HG03045 (cell line): ENCODE data around the gene CBFA2T2.
"Not testable (repeated sequence)": the region's sequence is repeated elsewhere in the genome, so short reads cannot be mapped to it uniquely, and the experiment has no call there.

Experiments
- ATAC-seq: cut with Tn5 transposase; IDR thresholded peaks from one replicate; pipeline ENCODE4 v1.9.1; 2021; ENCODE audit warnings: mild to moderate bottlenecking, moderate library complexity; ENCODE audit not compliant: unreplicated experiment

Gene CBFA2T2

DNA sequence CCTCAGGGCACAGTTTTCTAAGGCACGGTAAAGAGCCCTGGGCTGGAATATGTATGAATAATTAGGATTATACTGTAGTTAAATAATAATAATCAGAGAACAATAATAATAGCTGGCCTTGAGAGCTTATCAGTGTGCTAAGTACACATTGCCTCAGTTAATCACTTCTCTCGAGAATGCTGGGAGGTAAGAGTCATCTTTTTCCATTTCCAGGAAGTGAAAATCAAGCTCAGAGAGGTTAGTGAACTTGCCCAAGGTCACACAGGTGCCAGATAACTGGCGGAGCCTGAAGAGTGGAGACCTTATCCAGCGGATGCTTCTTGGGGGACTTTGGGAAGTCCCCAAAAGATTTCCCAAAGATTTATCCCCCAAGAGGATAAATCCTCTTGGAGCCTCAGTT lies 19.4 kb upstream of the CBFA2T2 start:
- no peak for ATAC-seq

DNA sequence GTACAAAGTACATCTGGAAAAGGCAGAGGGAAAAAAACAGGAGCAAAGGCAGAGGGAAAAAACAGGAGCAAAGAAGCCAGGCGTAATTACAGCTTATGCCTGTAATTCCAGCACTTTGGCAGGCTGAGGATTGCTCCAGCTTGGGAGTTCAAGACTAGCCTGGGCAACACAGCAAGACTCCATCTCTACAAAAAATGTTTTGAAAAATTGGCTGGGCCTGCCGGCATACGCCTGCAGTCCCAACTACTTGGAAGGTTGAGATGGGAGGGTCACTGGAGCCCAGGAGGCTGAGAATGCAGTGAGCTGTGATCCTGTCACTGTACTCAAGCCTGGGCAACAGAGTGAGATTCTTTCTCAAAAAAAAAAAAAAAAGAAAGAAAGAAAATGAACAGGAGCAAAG lies 19.0 kb upstream of the CBFA2T2 start:
- ATAC-seq: no peak

DNA sequence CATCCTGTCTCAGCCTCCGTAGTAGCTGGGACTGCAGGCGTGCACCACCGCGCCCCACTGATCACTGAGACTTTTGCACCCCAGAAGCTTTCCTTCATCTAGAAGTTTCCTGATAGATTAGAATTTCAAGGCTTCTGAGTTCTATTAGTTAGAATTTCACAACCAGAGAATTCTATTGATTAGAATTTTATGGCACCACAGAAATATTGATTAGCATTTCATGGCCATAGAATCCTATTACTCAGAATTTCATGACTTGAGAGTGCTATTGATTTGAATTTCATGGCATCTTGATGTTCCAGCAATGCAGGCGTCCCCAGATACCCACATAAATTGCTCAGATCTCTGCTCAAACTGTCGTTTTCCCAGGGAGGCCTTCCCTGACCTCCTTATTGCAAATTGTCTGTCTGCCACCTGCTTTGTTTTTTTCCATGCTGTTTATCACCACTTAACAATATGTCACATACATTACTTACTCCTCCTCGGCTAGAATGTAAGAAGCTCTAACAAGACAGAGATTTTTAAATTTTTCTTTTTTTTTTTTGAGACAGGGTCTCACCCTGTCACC lies 16.9 kb upstream of the CBFA2T2 start:
- ATAC-seq: no peak

DNA sequence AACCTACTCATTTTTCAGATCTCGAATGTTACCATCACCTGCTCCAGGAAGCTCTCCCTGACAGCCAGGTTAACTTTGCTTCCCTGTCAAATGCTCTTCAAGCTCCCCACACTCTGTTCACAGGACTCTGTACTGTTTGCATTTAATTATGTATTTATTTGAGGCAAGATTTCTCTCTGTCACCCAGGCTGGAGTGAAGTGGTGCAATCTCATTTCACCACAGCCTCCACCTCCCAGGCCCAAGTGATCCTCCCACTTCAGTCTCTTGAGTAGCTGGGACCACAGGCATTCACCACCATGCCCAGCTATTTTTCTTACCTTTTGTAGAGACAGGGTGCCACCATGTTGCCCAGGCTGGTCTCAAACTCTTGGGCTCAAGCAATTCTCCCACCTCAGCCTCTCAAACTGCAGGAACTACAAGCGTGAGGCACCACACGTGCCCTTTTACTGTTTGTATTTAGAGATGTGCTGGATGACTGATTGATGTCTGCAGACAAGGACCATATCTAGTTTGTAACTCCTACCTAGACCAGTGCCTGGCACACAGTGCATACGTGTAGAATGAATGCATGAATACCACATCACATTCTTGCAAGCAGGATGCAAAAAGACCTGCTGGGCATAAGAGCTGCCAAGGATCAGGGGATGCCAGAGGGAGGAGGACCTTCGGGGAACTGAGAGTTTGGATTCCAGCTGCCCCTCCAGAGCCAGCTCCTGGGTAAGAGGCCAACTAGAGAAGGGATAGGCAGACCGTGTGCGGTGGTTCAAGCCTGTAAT lies 15.6 kb upstream of the CBFA2T2 start:
- ATAC-seq: no peak

DNA sequence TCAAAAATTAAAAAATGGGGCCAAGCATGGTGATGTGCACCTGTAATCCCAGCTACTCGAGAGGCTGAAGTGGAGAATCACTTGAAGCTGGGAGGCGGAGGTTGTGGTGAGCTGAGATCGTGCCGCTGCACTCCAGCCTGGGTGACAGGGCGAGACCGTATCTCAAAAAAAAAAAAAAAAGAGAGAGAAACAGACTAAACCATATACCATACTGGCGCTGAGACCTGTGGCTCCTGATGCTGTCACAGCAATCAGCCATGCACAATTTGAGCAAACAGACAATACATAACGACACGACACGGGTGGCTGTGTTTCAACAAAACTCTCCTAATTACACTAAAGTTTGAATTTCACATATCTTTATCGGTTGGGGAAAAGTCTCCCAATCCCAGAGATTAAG lies 14.9 kb upstream of the CBFA2T2 start:
- ATAC-seq: no peak

DNA sequence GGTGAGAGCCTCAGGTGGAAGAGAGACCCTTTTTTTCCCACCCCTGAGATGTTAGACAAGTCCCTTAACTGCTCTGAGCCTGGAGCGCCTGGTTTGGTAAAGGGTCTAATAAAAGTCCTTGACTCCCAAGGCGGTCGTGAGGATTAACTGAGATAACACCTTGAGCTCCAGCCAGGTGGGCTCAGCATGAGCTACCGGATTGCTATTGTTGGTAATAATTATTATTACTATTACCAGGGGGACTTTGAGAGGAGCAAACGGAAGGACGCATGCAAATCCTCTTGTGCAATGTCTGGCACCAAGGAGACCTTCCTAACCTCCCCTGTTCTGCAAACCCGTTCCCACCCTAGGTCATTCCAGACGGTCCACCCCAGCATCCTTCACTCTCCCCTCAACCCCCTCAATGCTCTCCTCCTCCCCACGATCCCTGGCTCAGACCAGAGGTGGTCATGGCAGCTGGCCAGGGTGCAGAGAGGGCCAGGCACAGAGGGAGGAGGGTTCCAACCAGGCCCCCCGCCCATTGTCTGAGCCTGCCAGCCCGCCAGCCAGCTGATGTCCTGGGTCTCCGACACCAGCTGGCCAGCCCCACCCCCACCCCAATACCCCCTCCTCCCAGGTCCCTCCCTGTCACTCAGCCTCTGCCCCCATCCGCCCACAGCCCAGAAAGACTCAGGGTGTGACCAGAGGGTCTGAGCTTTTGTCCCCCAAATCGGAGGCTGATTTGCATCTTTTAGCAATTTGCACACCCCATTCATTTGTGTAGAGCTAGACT lies 14.3 kb upstream of the CBFA2T2 start:
- no peak for ATAC-seq

DNA sequence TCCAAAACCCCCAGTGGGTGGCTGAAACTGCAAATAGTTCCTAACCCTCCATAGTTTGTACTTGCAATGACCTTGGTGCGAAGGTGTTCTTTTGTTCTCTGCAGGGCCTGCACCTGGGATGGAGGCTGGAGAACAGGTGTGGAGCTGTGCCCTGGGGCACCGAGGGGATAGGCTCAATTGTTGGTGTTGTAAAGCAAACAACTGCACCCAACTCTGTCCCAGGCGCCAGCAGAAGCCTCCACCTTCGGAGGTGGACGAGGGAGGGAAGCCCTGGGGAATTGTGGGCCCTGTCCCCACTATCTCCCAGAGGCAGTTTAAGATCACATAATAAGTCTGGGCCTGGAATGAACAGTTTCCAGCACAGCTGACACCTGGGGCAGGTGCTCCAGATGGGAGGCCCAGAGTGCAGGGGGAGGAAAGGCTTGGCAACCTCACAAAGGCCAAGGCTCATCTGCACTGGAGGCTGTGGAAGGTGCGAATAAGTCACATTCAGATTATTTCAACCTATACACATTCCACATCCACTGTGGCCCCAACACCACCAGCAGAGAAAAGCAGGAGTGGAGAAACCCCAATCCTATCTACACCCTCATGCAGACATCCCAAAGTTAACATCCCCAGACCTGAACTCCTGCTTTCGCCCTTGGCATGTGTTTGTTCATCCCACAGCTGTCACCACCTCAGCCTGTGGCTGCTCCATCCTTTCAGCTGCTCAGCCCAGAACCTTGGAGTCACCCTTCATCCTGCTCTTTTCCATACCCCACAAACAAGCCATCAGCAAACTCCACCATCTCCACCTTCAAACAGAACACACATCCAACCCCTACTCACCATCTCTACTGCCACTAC lies 12.3 kb upstream of the CBFA2T2 start:
- ATAC-seq: no peak

DNA sequence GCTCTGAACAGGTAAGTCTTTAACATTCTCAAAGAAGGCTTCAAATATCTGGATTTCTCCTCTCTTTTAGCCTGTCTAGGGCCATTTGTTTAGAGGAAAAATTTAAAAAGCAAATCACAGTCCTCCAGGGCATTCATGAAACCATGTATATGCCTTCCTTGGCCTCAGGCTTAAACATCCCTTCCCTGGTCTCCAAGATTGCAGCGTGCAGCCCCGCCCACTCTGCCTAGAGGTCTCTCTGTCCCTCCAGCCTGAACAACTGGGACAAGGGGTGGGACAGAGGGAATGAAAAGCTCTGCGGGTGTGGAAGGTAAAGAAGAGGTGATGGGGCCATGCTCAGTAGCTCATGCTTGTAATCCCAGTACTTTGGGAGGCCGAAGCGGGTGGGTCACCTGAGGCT lies 9.8 kb upstream of the CBFA2T2 start:
- ATAC-seq: no peak

DNA sequence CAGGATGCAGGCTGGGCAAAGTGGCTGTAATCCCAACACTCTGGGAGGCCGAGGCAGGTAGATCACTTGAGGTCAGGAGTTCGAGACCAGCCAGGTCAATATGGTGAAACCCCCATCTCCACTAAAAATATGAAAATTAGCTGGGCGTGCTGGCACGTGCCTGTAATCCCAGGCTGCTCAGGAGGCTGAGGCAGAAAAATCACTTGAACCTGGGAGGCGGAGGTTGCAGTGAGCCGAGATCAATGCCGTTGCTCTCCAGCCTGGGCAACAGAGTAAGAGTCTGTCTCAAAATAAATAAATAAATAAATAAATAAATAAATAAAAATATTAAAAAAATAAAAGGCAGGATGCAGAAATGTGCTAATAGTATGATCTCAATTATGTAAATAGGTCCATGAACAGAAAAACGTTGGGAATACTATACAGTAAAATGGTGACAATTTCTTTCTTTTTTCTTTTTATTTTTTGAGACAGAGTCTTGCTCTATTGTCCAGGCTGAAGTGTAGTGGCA lies 8.4 kb upstream of the CBFA2T2 start:
- no peak for ATAC-seq

DNA sequence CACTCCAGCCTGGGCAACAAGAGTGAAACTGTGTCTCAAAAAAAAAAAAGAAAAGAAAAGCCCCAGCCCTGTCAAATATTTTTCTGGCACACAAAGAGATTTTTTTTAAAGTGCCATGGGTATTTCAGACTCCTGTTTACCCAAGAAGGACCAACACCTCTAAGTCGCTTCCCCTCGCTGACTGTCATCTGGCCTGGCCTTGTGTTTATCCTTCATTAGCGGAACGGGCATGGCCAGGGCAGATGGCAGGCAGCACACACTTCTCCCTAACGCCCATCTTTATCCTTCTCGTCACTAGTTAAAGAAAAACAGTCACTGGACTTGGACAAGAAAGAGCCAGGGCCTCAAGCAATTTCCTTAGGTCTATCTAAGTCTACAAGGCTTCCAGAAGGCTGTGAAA lies 7.3 kb upstream of the CBFA2T2 start:
- ATAC-seq: no peak

DNA sequence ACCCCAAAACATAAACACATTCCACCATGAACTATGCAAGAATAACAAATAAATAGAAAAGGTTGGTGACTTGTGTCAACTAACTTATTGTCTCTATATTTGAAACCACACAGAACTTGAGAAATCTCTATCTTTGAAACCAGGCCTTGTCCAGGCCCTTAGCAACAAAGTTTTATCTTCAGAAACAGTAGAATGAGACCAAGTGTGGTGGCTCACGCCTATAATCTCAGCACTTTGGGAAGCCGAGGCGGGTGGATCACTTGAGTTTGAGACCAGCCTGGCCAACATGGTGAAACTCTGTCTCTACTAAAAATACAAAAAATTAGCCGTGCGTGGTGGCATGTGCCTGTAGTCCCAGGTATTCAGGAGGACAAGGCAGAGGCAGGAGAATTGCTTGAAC lies 6.7 kb upstream of the CBFA2T2 start:
- not testable (repeated sequence) for ATAC-seq

DNA sequence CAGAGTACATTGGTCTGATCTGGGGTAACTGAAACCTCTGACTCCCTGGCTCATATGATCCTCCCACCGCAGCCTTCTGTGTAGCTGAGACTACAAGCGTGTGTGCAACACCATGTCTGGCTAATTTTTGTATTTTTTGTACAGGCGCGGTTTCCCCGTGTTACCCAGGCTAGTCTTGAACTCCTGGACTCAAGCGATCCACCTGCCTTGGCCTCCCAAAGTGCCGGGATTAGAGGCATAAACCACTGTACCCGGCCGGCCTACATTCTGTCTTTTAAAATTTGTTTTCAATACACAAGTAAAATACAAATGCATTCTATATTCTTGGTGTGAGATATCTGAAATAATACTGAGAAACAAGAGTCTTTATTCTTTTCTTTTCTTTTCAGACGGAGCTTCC lies 1.7 kb upstream of the CBFA2T2 start:
- ATAC-seq: no peak

DNA sequence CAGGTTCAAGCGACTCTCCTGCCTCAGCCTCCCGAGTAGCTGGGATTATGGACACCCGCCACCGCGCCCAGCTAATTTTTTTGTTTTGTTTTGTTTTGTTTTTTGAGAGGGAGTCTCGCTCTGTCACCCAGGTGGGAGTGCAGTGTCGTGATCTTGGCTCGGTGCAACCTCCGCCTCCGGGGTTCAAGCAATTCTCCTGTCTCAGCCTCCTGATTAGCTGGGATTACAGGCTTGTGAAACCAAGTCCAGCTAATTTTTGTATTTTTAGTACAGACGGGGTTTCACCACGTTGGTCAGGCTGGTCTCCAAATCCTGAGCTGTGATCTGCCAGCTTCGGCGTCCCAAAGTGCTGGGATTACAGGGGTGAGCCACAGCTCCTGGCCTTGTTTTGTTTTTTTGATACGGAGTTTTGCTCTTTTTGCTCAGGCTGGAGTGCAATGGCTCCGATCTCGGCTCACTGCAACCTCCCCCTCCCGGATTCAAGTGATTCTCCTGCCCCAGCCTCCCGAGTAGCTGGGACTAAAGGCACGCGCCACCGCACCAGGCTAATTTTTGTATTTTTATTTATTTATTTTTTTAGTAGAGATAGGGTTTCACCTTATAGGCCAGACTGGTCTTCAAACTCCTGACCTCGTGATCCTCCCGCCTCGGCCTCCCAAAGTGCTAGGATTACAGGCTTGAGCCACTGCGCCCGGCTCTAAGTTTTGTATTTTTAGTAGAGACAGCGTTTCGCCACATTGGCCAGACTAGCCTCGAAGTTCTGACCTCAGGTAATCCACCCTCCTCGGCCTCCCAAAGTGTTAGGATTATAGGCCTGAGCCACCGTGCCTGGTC lies 1.0 kb upstream of the CBFA2T2 start:
- not testable (repeated sequence) for ATAC-seq

DNA sequence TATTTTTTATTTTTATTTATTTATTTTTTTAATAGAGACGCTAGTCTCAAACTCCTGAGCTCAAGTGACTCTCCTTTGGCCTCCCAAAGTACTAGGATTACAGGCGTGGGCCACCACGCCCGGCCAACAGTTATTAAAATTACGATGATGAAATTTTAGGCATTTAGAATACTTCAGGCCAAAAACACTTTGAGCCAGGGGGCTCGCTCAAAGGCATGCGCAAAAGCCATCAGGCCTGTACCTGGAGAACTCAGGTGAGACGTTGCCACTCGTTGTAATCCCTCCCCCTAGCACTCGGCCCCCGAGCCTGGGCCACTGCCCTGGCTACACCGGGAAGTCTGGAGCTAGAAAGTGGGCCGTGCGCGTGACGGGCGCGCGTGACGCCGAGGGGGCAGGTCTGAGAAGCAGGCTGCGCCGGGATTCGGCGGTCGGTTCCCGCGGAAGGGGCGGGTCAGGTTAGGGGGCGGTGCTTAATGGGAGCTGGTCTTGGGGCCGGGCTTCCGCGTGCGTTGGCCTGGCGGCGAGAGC lies 337 bp upstream of the CBFA2T2 start:
- ATAC-seq: peak; percentile 92

DNA sequence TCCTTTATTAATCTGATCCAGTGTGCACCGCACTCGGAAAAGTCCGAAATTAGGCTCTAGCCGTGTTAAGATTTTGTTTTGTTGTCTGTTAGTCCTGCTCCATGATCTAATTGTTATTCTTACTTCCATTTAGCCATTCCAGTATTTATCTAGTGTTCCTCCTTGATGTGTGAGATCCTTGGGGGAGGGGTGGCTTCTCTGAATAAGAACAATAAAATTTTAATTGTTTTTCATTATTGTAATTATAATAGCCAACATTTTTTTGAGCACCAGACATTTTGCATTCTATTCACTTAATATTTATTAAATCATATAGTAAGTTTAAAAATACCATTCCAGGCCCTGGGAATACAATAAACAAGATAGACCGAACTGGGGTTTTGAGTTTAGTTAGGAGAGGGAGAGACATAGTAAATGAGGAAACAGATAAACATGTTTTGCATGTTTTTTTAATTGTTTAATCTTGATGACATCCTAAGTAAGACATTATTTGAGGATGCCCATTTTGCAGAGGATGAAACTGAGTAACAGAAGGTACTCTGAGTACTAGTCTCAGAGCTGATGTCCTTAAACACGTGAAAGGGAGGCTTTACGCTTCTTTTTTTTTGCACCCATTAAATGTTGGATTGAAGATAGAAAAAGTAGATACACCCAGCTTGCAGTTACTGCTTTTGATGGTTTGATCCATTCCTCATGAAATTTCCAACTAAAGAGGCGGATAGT lies 1.2 kb downstream of the CBFA2T2 start:
- ATAC-seq: no peak

DNA sequence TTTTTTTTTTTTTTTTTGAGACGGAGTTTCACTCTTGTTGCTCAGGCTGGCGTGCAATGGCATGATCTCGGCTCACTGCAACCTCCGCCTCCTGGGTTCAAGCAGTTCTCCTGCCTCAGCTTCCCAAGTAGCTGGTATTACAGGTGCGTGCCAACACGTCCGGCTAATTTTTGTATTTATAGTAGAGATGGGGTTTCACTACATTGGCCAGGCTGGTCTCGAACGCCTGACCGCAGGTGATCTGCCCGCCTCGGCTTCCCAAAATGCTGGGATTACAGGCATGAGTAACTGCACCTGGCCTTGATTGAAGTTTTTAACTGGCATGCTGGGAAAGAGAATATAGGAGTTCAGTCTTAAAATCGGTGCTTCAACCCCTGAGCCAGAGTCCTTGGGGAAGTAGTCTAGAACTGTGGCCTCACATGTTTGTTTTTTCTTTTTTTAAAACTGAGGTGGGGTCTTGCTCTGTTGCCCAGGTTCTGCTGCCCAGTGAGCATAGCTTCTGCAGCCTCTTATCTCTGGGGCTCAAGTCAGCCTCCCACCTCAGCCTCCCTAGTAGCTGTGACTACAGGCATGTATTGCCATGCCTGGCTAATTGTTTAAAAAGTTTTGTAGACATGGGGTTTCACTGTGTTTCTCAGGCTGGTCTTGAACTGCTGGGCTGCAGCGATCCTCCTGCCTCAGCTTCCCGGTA lies 3.3 kb downstream of the CBFA2T2 start:
- no peak for ATAC-seq

DNA sequence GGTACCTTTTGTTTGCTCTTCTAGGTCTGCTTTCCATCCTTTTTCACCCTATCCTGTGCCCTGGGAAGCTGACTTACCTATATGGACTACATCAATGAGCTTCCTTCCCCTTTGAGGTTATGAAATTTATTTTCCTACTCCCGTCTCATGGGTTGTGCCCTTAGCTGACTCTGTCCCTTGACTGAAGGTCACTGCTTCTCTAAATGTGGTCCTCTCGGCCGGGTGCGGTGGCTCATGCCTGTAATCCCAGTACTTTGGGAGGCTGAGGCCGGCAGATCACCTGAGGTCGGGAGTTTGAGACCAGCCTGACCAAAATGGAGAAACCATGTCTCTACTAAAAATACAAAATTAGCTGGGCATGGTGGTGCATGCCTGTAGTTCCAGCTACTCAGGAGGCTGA lies 6.9 kb downstream of the CBFA2T2 start:
- not testable (repeated sequence) for ATAC-seq

DNA sequence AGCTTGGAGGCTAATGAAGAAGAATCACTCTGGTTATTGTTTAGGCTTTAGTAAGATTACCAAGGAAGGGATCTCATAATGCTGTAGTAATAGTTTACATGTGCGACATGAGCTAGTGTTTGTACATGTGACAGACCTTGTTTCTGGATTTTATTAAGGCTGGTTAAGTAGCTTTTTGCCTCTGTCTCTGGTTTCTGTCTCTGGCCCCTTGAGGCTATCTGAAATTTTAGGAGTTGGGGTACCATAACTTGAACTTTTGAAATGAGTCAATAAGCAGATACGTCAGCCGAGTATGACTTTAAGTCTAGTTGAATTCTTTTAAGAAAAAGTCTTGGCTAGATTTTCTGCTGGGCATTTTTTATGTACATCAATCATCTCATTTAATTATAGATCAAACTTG lies 9.5 kb downstream of the CBFA2T2 start:
- no peak for ATAC-seq

DNA sequence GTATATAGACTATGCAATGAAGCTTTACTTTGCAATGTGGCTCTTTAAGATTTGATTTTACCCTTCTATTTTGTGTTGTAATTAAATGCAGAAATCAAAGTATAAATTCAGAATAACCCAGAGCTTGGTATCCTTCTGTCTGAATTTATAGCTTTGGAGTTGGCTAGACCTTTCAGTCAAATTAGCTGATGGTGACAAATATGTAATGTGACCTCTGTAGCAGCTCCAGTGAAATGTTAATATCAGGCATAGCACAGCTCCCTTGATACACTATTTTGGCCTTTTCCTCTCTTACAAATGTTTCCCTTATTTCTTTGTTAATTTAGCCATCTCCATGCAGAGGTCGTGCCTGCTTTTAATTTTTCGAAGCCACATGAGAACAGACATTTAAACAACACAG lies 11.1 kb downstream of the CBFA2T2 start:
- no peak for ATAC-seq
